IPS DF 6.9 (cell line): ENCODE data around the gene MPRIP.

Source experiments
- DNase-seq: peaks from one replicate; pipeline ENCODE4 v3.0.0-alpha.2; 2013; ENCODE audit warnings: low read depth, low spot score
- H3K27ac ChIP-seq: one replicate; pipeline ENCODE4 v1.5.1; 2013; ENCODE audit warnings: low read length, control low read depth
- H3K27me3 ChIP-seq: 2 replicates; pipeline ENCODE4 v1.6.1; 2013; ENCODE audit warnings: mild to moderate bottlenecking, low read length; ENCODE audit not compliant: control insufficient read depth, insufficient read depth
- H3K36me3 ChIP-seq: 2 replicates; pipeline ENCODE4 v1.6.1; 2013; ENCODE audit warnings: low read length; ENCODE audit not compliant: control insufficient read depth, insufficient read depth
- H3K4me1 ChIP-seq: 2 replicates; pipeline ENCODE4 v1.6.1; 2013; ENCODE audit warnings: low read length; ENCODE audit not compliant: control insufficient read depth, insufficient read depth
- H3K4me3 ChIP-seq: 2 replicates; pipeline ENCODE4 v1.5.1; 2013; ENCODE audit warnings: mild to moderate bottlenecking, low read length
- H3K9me3 ChIP-seq: 2 replicates; pipeline ENCODE4 v1.6.1; 2013; ENCODE audit warnings: low read length, inconsistent platforms; ENCODE audit not compliant: control insufficient read depth, insufficient read depth
- WGBS: extraction: QIAGEN DNeasy Blood & Tissue Kit; methylation state at CpG from one replicate; pipeline ENCODE4 v1.1.7; 2013; ENCODE audit warnings: mixed read lengths, missing lambda C conversion rate; ENCODE audit not compliant: insufficient read length, insufficient coverage; 5-methylcytosine and 5-hydroxymethylcytosine counted together

Gene MPRIP

GRCh38 chr17:17110520-17110919, 68.3 kb downstream of the MPRIP start:
- no peaks in the 10 kb centered on the region for H3K27me3 ChIP-seq
- no peak overlapping the region for H3K4me3 ChIP-seq
- DNase-seq = no peak
- H3K9me3 ChIP-seq = no peaks in the 10 kb centered on the region
- no peaks in the 10 kb centered on the region for H3K36me3 ChIP-seq
- no CpG with 5 or more reads among the region's 5 CpGs for WGBS
- H3K4me1 ChIP-seq = 0 out of 2 replicates have a peak, but pooled peaks cover 2% of the 10 kb centered on the region
- H3K27ac ChIP-seq = no peak overlapping the region

- no CpG with 5 or more reads among the region's 26 CpGs for WGBS
- no peak overlapping the region for H3K27ac ChIP-seq
- no peaks in the 10 kb centered on the region for H3K9me3 ChIP-seq
- H3K4me1 ChIP-seq = 0 out of 2 replicates have a peak, but pooled peaks cover 2% of the 10 kb centered on the region
- no peak overlapping the region for H3K4me3 ChIP-seq
- H3K27me3 ChIP-seq = no peaks in the 10 kb centered on the region
- no peaks in the 10 kb centered on the region for H3K36me3 ChIP-seq
- no peak for DNase-seq
Observed at GRCh38 chr17:17111401-17112393, 69.4 kb downstream of the MPRIP start.

- H3K36me3 ChIP-seq = no peaks in the 10 kb centered on the region
- no peak overlapping the region for H3K4me3 ChIP-seq
- no peak for DNase-seq
- H3K27ac ChIP-seq = no peak overlapping the region
- no CpG with 5 or more reads among the region's 11 CpGs for WGBS
- H3K27me3 ChIP-seq = no peaks in the 10 kb centered on the region
- 0 out of 2 replicates have a peak, but pooled peaks cover 2% of the 10 kb centered on the region for H3K4me1 ChIP-seq
- no peaks in the 10 kb centered on the region for H3K9me3 ChIP-seq
Observed at GRCh38 chr17:17112628-17113200, 70.5 kb downstream of the MPRIP start.

- H3K4me3 ChIP-seq = no peak overlapping the region
- no peaks in the 10 kb centered on the region for H3K36me3 ChIP-seq
- no peaks in the 10 kb centered on the region for H3K27me3 ChIP-seq
- no peaks in the 10 kb centered on the region for H3K9me3 ChIP-seq
- H3K27ac ChIP-seq = no peak overlapping the region
- DNase-seq = no peak
- H3K4me1 ChIP-seq = no peaks in the 10 kb centered on the region
- no CpG with 5 or more reads among the region's 12 CpGs for WGBS
Observed at GRCh38 chr17:17114592-17115225, 72.5 kb downstream of the MPRIP start.

GRCh38 chr17:17115620-17116019, 73.4 kb downstream of the MPRIP start:
- WGBS = no CpG with 5 or more reads among the region's 4 CpGs

GRCh38 chr17:17116406-17116805, 74.1 kb downstream of the MPRIP start:
- Histone ChIP-seq H3K36me3 (no peaks in the 10 kb centered on the region), H3K27me3 (no peaks in the 10 kb centered on the region), H3K4me1 (peaks cover 2% of the 10 kb centered on the region; the same call in 1 of the 2 replicates), H3K9me3 (no peaks in the 10 kb centered on the region), H3K4me3 (no peak overlapping the region), H3K27ac (no peak overlapping the region)
- no CpG with 5 or more reads among the region's 4 CpGs for WGBS
- DNase-seq = no peak

More at GRCh38 chr17:17115620-17116019, 73.4 kb downstream of the MPRIP start:
- Histone ChIP-seq H3K27ac (no peak overlapping the region), H3K4me3 (no peak overlapping the region), H3K9me3 (no peaks in the 10 kb centered on the region), H3K27me3 (no peaks in the 10 kb centered on the region), H3K36me3 (no peaks in the 10 kb centered on the region), H3K4me1 (peaks cover 2% of the 10 kb centered on the region; the same call in 1 of the 2 replicates)
- DNase-seq = no peak

- H3K27ac ChIP-seq = no peak overlapping the region
- no peaks in the 10 kb centered on the region for H3K36me3 ChIP-seq
- H3K4me1 ChIP-seq = peaks cover 2% of the 10 kb centered on the region; the same call in 1 of the 2 replicates
- H3K9me3 ChIP-seq = no peaks in the 10 kb centered on the region
- H3K4me3 ChIP-seq = no peak overlapping the region
- WGBS = no CpG with 5 or more reads among the region's 3 CpGs
- no peak for DNase-seq
- H3K27me3 ChIP-seq = no peaks in the 10 kb centered on the region
Observed at GRCh38 chr17:17117923-17118322, 75.7 kb downstream of the MPRIP start.

- DNase-seq = no peak
- Histone ChIP-seq H3K4me3 (no peak overlapping the region), H3K27me3 (no peaks in the 10 kb centered on the region), H3K27ac (no peak overlapping the region), H3K36me3 (no peaks in the 10 kb centered on the region), H3K4me1 (peaks cover 2% of the 10 kb centered on the region; the same call in 1 of the 2 replicates), H3K9me3 (no peaks in the 10 kb centered on the region)
- no CpG with 5 or more reads among the region's 4 CpGs for WGBS
Observed at GRCh38 chr17:17118399-17118798, 76.1 kb downstream of the MPRIP start.

GRCh38 chr17:17119106-17119505, 76.8 kb downstream of the MPRIP start:
- Histone ChIP-seq H3K36me3 (no peaks in the 10 kb centered on the region), H3K27ac (no peak overlapping the region), H3K4me1 (peaks cover 2% of the 10 kb centered on the region; the same call in 1 of the 2 replicates), H3K4me3 (no peak overlapping the region), H3K9me3 (no peaks in the 10 kb centered on the region), H3K27me3 (no peaks in the 10 kb centered on the region)
- WGBS = no CpG with 5 or more reads among the region's 4 CpGs
- DNase-seq = no peak

GRCh38 chr17:17119533-17119932, 77.3 kb downstream of the MPRIP start:
- Histone ChIP-seq H3K27ac (no peak overlapping the region), H3K36me3 (no peaks in the 10 kb centered on the region), H3K27me3 (no peaks in the 10 kb centered on the region), H3K4me1 (peaks cover 2% of the 10 kb centered on the region; the same call in 1 of the 2 replicates), H3K4me3 (no peak overlapping the region), H3K9me3 (no peaks in the 10 kb centered on the region)
- no peak for DNase-seq
- no CpG with 5 or more reads among the region's 5 CpGs for WGBS
